ENCODE data around the gene WDR27.

GRCh38 chr6:169671563-169671962 is 30.3 kb downstream of the WDR27 start:
- no peak for TF ChIP-seq CTCF (IDR thresholded peaks at IDR 0.05; ENCODE audit: low read length)
- TF ChIP-seq EZH2phosphoT487 (IDR thresholded peaks at IDR 0.05; ENCODE audit: low read length) = no peak
- no peak for TF ChIP-seq EZH2 (optimal IDR thresholded peaks at IDR 0.05; ENCODE audit: low read depth, low read length)
